Islet precursor cell (in vitro differentiated cells): ENCODE measurements around the gene CLIC2.
"Not testable (repeated sequence)": the region's sequence is repeated elsewhere in the genome, so short reads cannot be mapped to it uniquely, and the experiment has no call there.

Experiments used
- DNase-seq: peaks from one replicate; pipeline ENCODE4 v3.0.0-alpha.2; 2018

The CLIC2 gene

DNA sequence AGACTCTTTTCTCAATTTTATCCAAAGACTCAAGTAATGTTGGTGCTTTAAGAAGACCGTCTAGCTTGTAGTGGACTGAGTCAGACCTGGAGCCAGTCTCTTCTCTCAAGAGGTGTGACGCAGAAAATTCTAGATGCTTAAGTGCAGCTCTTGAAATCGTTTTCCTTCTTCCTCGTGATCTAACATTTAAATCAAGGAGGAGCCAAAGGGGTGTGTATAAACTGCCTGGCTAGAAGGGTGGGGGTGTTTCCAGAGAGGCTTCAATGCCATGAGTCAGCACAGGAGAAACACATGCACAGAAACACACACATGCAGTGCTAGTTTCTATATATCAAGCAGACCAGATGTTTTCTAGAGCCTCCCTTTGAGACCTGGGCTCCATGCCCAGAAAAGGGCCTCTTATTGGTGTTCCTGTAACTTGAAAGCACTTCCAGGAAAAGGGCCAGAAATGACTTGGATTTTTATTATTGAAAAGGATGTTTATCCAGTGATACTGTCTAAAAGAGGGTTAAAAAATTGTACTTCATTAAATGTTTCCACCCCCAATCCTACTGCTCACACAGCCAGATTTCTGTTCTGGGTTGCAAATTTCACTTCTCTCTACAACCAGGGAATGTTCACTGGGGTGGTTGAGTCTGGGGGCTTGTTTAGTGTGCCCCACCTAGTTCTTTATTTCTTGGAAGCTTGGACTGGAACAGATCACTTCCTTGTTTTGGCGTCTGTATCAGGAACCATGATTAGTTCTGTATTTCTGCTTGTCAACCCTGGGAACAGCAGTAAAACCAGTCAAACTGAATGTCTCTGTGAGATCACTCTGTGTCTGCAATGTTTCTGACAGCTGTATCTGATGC, at the start of gene CLIC2:
Gene CLIC2 (minus strand): TSS at position 129 of the 851 bp plus-strand sequence. CDS start 187 bp downstream, outside the sequence.
- no peak for DNase-seq

DNA sequence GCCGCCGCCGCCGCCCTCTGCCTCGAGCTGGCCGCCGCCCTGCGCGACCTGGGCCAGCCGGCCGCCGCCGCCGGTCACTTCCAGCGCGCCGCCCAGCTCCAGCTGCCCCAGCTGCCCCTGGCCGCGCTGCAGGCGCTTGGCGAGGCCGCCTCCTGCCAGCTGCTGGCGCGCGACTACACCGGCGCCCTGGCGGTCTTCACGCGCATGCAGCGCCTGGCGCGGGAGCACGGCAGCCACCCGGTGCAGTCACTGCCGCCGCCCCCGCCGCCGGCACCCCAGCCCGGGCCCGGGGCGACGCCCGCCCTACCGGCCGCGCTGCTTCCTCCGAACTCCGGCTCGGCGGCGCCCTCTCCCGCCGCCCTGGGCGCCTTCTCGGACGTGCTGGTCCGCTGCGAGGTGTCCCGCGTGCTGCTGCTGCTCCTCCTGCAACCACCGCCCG, 48.1 kb upstream of the CLIC2 start:
- DNase-seq, result not testable (repeated sequence)

DNA sequence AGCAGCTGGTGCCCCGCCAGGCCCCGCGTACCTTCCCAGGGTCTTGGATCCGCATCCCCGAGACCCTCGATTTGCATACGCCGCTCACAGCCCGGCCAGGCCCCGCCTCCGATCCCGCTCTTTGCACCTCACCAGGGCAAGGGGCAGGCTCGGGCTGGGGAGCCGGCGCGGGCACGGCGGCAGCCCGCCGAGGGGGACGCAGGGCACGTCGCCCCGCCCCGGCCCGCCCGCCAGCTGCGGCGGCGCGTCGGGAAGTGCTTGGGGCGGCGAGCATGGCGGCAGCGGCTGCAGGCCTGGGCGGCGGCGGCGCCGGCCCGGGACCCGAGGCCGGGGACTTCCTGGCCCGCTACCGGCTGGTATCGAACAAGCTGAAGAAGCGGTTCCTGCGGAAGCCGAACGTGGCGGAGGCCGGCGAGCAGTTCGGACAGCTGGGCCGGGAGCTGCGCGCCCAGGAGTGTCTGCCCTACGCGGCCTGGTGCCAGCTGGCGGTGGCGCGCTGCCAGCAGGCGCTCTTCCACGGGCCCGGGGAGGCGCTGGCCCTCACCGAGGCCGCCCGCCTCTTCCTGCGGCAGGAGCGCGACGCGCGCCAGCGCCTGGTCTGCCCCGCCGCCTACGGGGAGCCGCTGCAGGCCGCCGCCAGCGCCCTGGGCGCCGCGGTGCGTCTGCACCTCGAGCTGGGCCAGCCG, 47.6 kb upstream of the CLIC2 start, which contains the start of gene F8A2:
Gene F8A2 (plus strand): TSS at position 253 of the 686 bp plus-strand sequence. CDS start 20 bp downstream, at position 273.
- not testable (repeated sequence) for DNase-seq

DNA sequence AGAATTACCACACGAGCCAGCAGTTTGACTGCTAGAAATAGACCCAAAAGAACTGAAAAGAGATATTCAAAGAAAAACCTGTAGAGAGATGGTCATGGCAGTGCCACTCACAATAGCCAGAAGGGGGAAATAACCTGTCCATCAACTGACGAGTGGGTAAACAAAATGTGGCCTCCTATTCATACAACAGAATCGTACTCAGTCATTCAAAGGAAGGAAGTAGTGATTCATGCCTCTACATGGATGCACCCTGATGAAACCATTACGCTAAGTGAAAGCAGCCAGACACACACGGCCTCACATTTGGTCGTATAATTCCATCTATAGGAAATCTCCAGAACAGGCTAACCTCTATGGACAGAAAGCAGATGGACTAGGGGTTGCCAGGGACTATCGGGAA, 45.4 kb upstream of the CLIC2 start:
- DNase-seq, result not testable (repeated sequence)

DNA sequence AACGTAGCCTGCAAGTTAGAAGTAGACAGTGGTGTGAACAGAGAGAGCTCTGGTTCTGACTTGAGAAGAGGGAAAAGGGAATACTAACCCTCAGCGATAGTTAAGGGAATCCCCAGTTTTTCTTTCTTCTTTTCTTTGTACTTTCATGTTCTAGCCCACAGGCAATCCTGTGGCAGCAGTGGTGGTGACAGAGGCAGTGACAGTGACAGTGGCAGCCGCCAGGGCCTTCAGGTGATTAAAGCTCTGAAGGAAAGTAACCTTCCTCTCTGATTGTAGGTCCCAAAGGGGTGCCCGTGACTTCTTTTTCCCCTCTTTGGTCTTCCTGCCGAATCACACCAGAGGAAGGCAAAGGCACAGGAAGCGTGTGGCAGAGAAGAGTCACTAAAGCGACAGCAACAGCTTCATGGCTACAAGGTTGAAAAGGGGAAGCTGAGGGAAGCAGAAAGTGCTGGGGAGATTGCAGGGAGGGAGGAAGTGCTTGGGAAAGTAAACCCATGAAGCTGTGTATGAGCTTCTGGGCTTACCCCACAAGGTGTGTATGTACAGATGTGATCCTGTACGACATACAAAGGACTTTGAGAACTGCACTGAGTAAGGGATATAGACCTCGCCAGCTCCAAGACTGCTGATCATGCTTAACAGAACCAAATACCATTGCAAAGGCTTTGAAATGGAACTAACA, 39.5 kb upstream of the CLIC2 start:
- not testable (repeated sequence) for DNase-seq

DNA sequence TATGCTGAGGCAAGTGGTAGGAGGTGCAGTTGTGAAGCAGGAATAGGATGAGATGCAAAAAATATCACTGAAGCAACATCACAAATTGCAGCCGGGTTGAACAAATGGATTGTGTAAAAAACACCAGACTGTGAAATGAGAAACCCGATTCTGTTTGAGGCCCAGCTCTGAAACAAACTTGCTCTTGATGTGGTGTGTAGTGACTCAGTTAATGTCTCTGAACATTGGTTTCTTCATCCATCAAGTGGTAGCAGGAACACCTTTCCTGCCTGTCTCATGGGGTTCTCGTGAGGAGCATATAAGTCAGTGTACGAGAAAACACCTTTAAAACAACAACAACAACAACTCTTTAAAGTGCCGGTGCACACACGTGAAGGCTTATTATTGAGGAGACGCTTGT, 29.3 kb upstream of the CLIC2 start:
- DNase-seq, result not testable (repeated sequence)

DNA sequence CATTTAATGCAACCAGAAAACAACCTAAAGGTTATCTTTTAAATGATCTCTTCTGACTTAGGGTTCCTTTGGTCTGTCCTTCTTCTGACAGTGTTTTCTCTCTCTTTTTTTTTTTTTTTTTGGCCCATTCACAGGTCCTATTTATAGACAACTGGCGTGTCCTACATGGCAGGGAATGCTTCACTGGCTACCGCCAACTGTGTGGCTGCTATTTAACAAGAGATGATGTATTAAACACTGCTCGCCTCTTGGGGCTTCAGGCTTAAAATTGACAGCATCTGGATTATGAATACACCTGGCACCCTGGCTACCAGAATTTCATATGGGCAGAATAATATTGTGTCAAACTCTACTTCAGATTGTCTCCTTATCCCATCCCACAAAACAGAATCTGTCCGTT, 15.0 kb upstream of the CLIC2 start:
- DNase-seq, result not testable (repeated sequence)

DNA sequence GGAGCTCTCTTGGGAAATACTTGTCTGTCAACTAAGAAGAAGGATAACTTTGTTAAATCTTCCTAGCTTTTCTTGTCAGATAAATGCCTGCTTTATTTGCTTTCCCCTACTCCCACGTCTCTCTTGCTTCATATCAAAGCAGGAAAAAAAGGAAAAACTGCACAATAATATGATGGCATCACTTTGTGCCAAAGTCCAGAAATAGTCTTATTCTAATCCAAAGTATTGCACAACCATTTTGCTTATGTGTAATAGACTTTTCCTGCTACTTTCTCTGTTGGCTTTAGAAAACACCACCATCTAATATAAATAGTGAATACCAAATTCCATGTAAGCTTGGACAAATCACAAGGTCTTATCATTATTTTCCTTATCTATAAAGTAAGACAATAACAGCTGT, 11.3 kb upstream of the CLIC2 start:
- DNase-seq, result not testable (repeated sequence)

DNA sequence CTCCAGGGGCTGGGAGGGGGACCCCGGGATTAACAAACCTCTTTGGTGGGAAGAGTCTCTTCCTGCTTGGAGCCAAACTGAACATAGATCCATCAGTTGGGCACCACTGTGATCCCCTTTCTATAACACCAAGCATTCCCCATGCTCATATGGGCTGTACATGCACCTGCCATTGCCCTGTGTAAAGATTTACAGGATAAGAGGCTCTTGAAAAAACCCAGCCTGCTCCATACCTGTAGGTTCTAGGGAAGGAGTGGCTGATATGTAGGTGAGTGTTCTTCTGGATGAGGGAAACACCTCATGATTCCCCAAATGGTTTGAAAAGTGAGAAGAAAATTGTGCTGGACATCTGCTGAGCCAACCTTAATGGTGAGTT, 911 bp upstream of the CLIC2 start:
- not testable (repeated sequence) for DNase-seq

DNA sequence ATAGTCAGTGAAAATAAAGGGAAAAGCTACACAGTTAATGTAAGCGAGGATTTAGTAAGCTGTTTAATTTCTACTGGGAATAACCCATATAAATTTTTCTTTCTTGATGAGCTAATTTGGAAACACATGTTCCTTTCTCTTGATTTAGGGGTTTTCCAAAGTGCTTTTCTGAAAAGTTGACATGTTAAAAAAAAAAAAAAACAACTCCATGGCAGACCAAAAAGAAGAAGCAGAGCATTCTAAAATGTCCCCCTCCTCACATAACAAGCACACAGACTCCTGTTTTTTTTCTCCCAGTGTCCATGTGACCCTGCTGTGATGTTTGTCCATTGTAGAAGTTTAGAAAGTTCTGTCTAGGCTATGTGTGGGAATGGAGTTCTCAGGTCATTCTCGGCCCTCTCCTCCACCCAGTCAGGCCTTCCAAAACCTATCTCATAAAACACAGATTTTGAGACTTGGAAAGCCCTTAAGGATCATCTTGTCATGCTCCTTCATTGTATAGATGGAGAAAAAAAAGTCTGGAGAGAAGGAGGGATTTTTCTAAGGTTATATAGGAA, 792 bp downstream of the CLIC2 start:
- DNase-seq, result no peak

DNA sequence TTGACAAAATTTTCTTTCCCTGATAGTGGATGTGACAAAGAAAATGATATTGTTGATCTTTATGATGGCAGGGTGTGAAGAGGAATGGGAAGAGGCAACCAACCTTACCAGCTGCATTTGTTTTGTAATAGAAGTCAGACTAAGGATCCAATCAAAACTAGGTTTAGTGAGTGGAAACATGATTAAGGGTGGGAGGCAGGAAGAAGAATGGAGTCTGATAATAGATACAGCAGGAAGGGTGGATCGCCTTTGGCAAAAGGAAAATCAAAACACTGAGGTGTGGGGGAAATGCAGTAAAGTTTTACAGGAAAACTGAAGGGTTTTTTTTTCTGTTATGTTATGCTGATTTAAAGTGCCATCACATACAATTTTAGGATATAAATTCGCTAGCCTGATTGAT, 3.4 kb downstream of the CLIC2 start:
- no peak for DNase-seq

DNA sequence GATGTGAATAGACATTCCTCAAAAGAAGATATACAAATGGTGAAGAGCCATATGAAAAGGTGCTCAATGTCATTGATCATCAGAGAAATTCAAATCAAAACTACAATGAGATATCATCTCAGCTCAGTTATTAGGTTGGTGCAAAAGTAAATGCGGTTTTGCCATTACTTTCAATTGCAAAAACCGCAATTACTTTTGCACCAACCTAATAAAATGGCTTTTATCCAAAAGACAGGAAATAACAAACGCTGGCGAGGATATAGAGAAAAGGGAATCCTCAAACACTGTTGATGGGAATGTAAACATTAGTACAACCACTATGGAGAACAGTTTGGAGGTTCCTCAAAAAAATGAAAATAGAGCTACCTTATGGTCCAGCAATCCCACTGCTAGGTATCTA, 5.1 kb downstream of the CLIC2 start:
- no peak for DNase-seq

DNA sequence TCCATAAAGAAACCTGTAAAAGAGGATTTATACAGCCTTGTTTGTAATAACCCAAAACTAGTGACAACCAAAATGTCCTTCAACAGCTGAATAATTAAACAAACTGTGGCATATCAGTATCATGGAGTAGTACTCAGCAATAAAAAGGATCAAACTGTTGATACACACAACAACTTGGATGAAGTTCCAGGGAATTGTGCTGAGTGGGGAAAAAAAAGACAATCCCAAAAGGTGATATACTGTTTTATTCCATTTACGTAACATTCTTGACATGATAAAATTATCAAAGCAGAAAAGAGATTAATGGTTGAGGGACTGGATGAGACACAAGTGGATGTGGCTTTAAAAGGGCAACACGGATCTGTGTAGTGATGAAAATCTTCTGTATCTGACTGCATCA, 7.8 kb downstream of the CLIC2 start:
- no peak for DNase-seq

DNA sequence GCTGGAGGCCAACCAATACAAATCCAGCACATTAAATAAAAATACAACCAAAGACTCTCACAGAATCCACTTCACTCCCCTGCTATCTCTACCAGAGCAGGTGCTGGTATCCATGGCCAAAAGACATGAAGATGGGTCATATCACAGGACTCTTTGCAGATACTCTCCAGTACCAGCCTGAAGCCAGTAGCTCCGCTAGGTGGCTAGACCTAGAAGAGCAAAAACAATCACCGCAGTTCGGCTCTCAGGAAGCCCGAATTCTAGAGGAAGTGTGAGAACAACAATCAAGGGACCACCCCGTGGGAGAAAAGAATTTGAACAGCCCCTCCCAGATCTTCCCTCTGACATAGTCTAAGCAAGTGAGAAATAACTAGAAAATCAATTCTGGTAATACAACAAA, 20.2 kb downstream of the CLIC2 start:
- DNase-seq, result no peak

DNA sequence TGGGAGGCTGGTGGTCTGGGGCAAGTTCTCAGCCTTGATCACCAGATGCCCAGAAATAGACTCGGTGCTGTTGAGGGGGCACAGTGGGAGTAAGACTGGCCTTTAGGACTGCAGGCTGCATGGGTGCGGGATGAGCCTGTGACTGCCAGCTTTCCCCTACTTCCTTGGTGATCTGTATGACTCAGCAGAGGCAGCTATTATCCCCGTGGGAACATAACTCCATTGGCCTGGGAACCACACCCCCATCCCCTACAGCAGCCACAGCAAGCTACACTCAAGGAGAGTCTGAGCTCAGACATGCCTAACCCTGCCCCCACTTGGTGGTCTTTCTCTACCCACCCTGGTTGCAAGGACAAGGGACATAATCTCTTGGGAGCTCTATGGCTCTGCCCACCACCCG, 20.6 kb downstream of the CLIC2 start:
- peak; percentile 62 for DNase-seq

DNA sequence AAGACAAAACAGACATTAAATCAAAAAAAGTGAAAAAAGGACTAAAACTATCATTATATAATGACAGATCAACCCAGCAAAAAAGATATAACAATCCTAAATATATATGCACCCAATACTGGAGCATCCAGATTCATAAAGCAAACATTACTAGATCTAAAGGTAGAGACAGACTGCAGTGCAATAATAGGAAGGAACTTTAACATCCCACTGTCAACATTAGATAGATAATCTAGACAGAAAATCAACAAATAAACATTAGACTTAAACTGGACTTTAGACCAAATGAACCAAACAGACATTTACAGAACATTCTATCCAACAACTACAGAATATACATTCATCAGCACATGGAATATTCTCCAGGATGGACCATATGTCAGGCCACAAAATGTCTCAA, 40.6 kb downstream of the CLIC2 start:
- no peak for DNase-seq

DNA sequence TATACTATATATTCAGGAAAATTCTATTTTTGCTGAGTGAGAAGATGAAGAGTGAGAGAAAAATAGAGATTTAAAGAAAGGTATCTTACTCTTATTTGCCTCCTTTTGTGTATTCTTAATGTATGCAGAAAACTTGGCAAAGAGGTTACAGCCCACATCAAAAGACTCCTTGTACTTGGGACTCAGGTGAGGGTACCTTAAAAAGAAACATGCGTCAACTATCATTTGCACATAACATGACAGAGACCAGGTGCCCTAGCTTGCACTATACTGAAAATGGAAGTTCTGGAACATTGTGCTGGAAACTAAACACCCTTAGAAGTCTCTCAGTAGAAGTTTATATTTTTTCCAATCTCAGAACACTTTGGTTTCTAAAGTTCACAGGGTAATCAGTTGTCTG, 54.5 kb downstream of the CLIC2 start:
- no peak for DNase-seq

DNA sequence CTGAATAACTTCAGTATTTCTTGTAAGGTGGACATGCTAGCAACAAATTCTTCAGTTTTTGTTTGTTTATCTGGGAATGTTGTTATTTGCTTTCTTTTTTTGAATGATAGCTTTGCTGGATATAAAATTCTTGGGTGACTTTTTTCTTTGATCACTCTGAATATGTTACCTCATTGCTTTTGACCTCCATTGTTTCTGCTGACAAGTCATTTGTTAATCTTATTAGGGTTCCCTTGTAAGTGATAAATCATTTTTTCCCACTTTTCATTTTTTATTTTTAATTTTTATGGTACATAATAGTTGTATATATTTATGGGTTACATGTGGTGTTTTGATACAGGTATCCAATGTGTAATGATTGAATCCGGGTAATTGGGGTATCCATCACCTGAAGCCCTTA, 63.4 kb downstream of the CLIC2 start:
- DNase-seq, result no peak

DNA sequence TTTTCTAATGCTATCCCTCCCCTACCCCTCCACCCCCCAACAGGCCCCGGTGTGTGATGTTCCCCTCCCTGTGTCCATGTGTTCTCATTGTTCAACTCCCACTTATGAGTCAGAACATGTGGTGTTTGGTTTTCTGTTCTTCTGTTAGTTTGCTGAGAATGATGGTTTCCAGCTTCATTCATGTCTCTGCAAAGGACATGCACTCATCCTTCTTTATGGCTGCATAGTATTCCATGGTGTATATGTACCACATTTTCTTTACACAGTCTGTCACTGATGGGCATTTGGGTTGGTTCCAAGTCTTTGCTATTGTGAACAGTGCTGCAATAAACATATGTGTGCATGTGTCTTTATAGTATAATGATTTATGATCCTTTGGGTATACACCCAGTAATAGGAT, 66.4 kb downstream of the CLIC2 start:
- not testable (repeated sequence) for DNase-seq

DNA sequence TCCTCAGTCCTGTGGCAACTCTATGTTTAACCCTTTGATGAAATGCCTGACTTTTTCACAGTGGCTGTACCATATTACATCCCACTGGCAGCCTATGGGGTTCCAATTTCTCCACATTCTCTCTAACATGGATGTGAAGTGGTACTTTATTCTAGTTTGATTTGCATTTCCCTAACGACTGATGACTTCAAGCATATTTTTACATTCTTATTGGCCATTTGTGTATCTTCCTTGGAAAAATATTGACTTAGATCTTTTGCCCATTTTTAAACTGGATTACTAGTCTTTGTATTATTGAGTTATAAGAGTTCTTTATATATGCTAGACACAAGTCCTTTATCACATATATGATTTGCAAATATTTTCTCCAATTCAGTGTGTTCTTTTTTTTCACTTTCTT, 68.0 kb downstream of the CLIC2 start:
- DNase-seq, result no peak

DNA sequence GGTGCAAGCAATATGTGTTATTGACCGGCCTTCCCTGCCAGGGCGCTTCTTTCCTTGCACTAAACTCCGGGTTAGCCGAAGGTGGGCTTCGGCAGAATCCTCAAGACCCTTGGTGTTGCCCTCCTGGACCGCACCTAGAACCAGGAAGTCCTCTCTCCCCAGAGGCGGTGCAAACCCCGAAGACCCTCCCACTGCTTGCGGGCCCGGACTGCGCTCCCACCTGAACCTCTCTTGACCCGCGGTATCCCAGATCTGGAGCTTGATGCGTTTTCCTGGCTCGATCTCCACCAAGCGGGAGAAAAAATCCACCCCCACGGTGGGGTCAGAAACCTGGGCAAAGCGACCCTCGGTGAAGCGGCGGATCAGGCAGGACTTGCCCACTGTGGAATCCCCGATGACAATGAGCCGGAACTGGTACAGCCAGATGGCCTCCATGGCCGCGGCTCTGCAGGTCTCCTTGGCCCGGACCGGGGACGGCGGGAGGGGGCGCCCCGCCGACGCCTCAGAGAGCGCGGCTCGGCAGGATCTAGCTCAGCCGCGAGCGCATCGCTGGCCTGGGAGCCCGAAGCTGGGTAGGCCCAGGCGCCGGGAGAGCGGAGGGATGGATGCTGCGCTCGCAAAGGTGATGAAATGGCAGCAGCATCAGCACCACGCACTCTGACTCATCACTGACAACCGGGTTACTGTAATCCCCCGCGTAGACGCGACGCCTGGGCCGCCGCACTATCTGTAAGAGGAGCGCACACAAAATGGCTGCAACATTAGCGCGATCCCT, 70.4 kb downstream of the CLIC2 start, which contains the start of gene RAB39B:
Gene RAB39B (minus strand): TSS at position 638 of the 775 bp plus-strand sequence. CDS start 203 bp downstream, at position 435.
- DNase-seq, result peak; percentile 80
